HEK293 (cell line): ENCODE measurements around the gene VANGL2.

ENCODE experiments used
- CTCF ChIA-PET: fragments of 350-600 bp; formaldehyde crosslinking; extraction: SDS; loops from one replicate; lab custom pipeline; 2021; ENCODE audit warnings: antibody characterized with exemption; lab: Yijun Ruan, JAX
- POLR2A ChIA-PET: fragments of 300-600 bp; formaldehyde crosslinking; extraction: SDS; loops from one replicate; lab custom pipeline; 2020; ENCODE audit warnings: antibody characterized with exemption, inconsistent platforms; lab: Yijun Ruan, JAX
- H3K27ac ChIP-seq: fragments of 200-500 bp; sonication (Bioruptor generic); 2 replicates; pipeline ENCODE4 v1.5.1; 2014; ENCODE audit warnings: low read depth, low read length, control low read depth, inconsistent platforms; ENCODE audit errors: extremely low read depth
- H3K36me3 ChIP-seq, 2 experiments: fragments of 200-500 bp in 1 of 2; sonication (Bioruptor generic) in 1 of 2; 1 replicate in 1 of 2; 2 replicates in 1 of 2; pipeline ENCODE4 v1.5.1; 2014 to 2017; ENCODE audit warnings: inconsistent platforms in 2 of 2, low read length in 2 of 2; ENCODE audit not compliant: control insufficient read depth in 2 of 2, insufficient read depth in 1 of 2
- H3K4me1 ChIP-seq: fragments of 200-500 bp; sonication (Bioruptor generic); 2 replicates; pipeline ENCODE4 v1.5.1; 2014; ENCODE audit warnings: mild to moderate bottlenecking, low read length, inconsistent platforms; ENCODE audit not compliant: control insufficient read depth, insufficient read depth
- H3K4me3 ChIP-seq: 2 replicates; pipeline ENCODE4 v1.5.1; 2011; ENCODE audit warnings: low read depth, mild to moderate bottlenecking, control low read depth, low read length, moderate library complexity
- H3K9me3 ChIP-seq: fragments of 200-500 bp; sonication (Bioruptor generic); 2 replicates; pipeline ENCODE4 v1.5.1; 2014; ENCODE audit warnings: low read depth, low read length, inconsistent platforms; ENCODE audit not compliant: control insufficient read depth, insufficient read depth
- CTCF ChIP-seq: fragments of 450-650 bp; formaldehyde crosslinking; IDR thresholded peaks from 2 replicates; pipeline ENCODE4 v1.5.1; 2016; ENCODE audit warnings: missing biosample characterization, missing genetic modification characterization
- GLI2 ChIP-seq: fragments of 450-650 bp; formaldehyde crosslinking; IDR thresholded peaks from 2 replicates; pipeline ENCODE4; 2017; ENCODE audit warnings: missing biosample characterization, missing genetic modification characterization, low read depth, borderline replicate concordance
- MYNN ChIP-seq: fragments of 450-650 bp; formaldehyde crosslinking; IDR thresholded peaks from 2 replicates; pipeline ENCODE4 v1.5.1; 2016; ENCODE audit warnings: missing biosample characterization, missing genetic modification characterization, borderline replicate concordance
- RBAK ChIP-seq: fragments of 450-650 bp; formaldehyde crosslinking; IDR thresholded peaks from 2 replicates; pipeline ENCODE4 v1.5.1; 2016; ENCODE audit warnings: missing biosample characterization, missing genetic modification characterization
- ZBTB17 ChIP-seq: fragments of 450-650 bp; formaldehyde crosslinking; IDR thresholded peaks from 2 replicates; pipeline ENCODE4 v1.5.1; 2016; ENCODE audit warnings: missing biosample characterization, missing genetic modification characterization
- ZBTB6 ChIP-seq: fragments of 450-650 bp; formaldehyde crosslinking; IDR thresholded peaks from 2 replicates; pipeline ENCODE4 v1.5.1; 2017; ENCODE audit warnings: missing biosample characterization, missing genetic modification characterization
- ZBTB7A ChIP-seq: fragments of 450-650 bp; formaldehyde crosslinking; IDR thresholded peaks from 2 replicates; pipeline ENCODE4 v1.5.1; 2016; ENCODE audit warnings: low read depth, missing biosample characterization, missing genetic modification characterization
- ZNF132 ChIP-seq: fragments of 450-650 bp; formaldehyde crosslinking; IDR thresholded peaks from 2 replicates; pipeline ENCODE4 v1.5.1; 2017; ENCODE audit warnings: missing biosample characterization, missing genetic modification characterization, borderline replicate concordance
- ZNF211 ChIP-seq: fragments of 450-650 bp; formaldehyde crosslinking; IDR thresholded peaks from 2 replicates; pipeline ENCODE4 v1.5.1; 2016; ENCODE audit warnings: low read depth, missing biosample characterization, missing genetic modification characterization
- ZNF335 ChIP-seq: fragments of 450-650 bp; formaldehyde crosslinking; conservative IDR thresholded peaks from 2 replicates; pipeline ENCODE4 v1.5.1; 2016; ENCODE audit warnings: missing biosample characterization, missing genetic modification characterization
- ZNF416 ChIP-seq: fragments of 450-650 bp; formaldehyde crosslinking; IDR thresholded peaks from 2 replicates; pipeline ENCODE4 v1.5.1; 2016; ENCODE audit warnings: missing biosample characterization, missing genetic modification characterization
- ZNF423 ChIP-seq: fragments of 450-650 bp; formaldehyde crosslinking; IDR thresholded peaks from 2 replicates; pipeline ENCODE4 v1.5.1; 2016; ENCODE audit warnings: missing biosample characterization, missing genetic modification characterization
- ZNF529 ChIP-seq: fragments of 450-650 bp; formaldehyde crosslinking; IDR thresholded peaks from 2 replicates; pipeline ENCODE4 v1.5.1; 2017; ENCODE audit warnings: missing genetic modification characterization, missing biosample characterization; ENCODE audit not compliant: insufficient replicate concordance
- ZNF560 ChIP-seq: fragments of 450-650 bp; formaldehyde crosslinking; IDR thresholded peaks from 2 replicates; pipeline ENCODE4 v1.5.1; 2017; ENCODE audit warnings: missing biosample characterization, missing genetic modification characterization, borderline replicate concordance
- ZNF660 ChIP-seq: fragments of 450-650 bp; IDR thresholded peaks from 2 replicates; pipeline ENCODE4 v1.5.1; 2018; ENCODE audit warnings: missing biosample characterization, mild to moderate bottlenecking, missing genetic modification characterization
- ZNF768 ChIP-seq: fragments of 450-650 bp; formaldehyde crosslinking; IDR thresholded peaks from 2 replicates; pipeline ENCODE4 v1.5.1; 2018; ENCODE audit warnings: missing biosample characterization, mild to moderate bottlenecking, missing genetic modification characterization
- ZNF776 ChIP-seq: fragments of 450-650 bp; formaldehyde crosslinking; IDR thresholded peaks from 2 replicates; pipeline ENCODE4 v1.5.0; 2017; ENCODE audit warnings: missing biosample characterization, missing genetic modification characterization, borderline replicate concordance
- ZNF785 ChIP-seq: fragments of 450-650 bp; formaldehyde crosslinking; IDR thresholded peaks from 2 replicates; pipeline ENCODE4 v1.5.1; 2016; ENCODE audit warnings: missing biosample characterization, missing genetic modification characterization
- ZNF837 ChIP-seq: fragments of 450-650 bp; formaldehyde crosslinking; IDR thresholded peaks from 2 replicates; pipeline ENCODE4 v1.5.1; 2016; ENCODE audit warnings: missing biosample characterization, missing genetic modification characterization
- TF ChIP-seq, protein P1 (sequence below): fragments of 450-650 bp; IDR thresholded peaks from 2 replicates; pipeline ENCODE4 v1.5.1; 2018; ENCODE audit warnings: missing biosample characterization, missing genetic modification characterization
- TF ChIP-seq, protein P2 (sequence below): fragments of 450-650 bp; formaldehyde crosslinking; IDR thresholded peaks from 2 replicates; pipeline ENCODE4 v1.5.1; 2016; ENCODE audit warnings: missing biosample characterization, missing genetic modification characterization
- TF ChIP-seq, protein P3 (sequence below): fragments of 450-650 bp; formaldehyde crosslinking; IDR thresholded peaks from 2 replicates; pipeline ENCODE4 v1.5.1; 2017; ENCODE audit warnings: missing biosample characterization, missing genetic modification characterization

VANGL2 gene

GRCh38 chr1:160408864-160409263 lies 8.5 kb downstream of the VANGL2 start:
- Histone ChIP-seq H3K4me3 (no peak overlapping the region), H3K36me3 (no peaks in the 10 kb centered on the region), H3K27ac (no peak overlapping the region), H3K9me3 (no peaks in the 10 kb centered on the region), H3K4me1 (no peaks in the 10 kb centered on the region)
- ChIA-PET CTCF (interaction anchor here (0.8 to 2.1 kb wide), 6 partner anchors 8 to 198 kb away, joined by 4 to 8 read pairs (median 4); no protein-coding TSS in a partner anchor), POLR2A (interaction anchor here (0.8 to 1.4 kb wide), 6 partner anchors 9 to 148 kb away, joined by 3 to 5 read pairs (median 4); partner anchors contain the start of genes PEX19 and VANGL2)
- TF ChIP-seq ZNF335 (tag by site-specific recombination) (peak; percentile 42; the same call in 1 of the 2 replicates), ZNF560 (tag by site-specific recombination) (no peak)

DNA sequence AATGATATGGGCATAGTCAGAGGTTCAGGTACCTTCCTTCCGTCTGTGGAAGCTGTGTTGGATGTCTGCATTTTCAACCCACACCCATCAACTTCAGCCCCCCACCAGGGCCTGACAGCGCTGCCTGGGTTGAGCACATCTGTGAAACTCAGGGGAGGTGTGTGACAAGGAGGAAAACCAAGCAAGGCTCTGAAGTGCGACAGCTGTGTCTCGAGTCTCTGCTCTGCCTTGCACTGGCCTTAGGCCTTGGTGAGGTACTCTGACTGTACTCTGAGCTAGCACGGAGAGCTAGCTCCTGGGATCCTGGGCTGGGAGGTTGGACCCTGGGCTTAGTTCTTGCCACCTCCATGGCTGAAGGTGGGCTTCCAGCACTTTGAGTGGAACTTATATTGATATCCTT lies 9.1 kb downstream of the VANGL2 start:
- TF ChIP-seq ZNF529 (no peak), ZBTB7A (no peak), ZNF776 (tag by site-specific recombination) (no peak), ZNF768 (tag by site-specific recombination) (no peak), RBAK (tag by site-specific recombination) (no peak), ZNF660 (tag by site-specific recombination) (no peak), ZNF132 (tag by site-specific recombination) (no peak), ZBTB6 (tag by site-specific recombination) (no peak), ZNF423 (tag by site-specific recombination) (no peak), GLI2 (tag by site-specific recombination) (no peak), CTCF (tag by site-specific recombination) (no peak), ZNF211 (tag by site-specific recombination) (no peak), ZNF416 (tag by site-specific recombination) (no peak), ZNF837 (tag by site-specific recombination) (no peak), ZNF785 (no peak), ZBTB17 (no peak), MYNN (tag by site-specific recombination) (no peak)
- TF ChIP-seq, protein P1, sequence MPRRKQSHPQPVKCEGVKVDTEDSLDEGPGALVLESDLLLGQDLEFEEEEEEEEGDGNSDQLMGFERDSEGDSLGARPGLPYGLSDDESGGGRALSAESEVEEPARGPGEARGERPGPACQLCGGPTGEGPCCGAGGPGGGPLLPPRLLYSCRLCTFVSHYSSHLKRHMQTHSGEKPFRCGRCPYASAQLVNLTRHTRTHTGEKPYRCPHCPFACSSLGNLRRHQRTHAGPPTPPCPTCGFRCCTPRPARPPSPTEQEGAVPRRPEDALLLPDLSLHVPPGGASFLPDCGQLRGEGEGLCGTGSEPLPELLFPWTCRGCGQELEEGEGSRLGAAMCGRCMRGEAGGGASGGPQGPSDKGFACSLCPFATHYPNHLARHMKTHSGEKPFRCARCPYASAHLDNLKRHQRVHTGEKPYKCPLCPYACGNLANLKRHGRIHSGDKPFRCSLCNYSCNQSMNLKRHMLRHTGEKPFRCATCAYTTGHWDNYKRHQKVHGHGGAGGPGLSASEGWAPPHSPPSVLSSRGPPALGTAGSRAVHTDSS (tag by site-specific recombination): no peak
- TF ChIP-seq, protein P2, sequence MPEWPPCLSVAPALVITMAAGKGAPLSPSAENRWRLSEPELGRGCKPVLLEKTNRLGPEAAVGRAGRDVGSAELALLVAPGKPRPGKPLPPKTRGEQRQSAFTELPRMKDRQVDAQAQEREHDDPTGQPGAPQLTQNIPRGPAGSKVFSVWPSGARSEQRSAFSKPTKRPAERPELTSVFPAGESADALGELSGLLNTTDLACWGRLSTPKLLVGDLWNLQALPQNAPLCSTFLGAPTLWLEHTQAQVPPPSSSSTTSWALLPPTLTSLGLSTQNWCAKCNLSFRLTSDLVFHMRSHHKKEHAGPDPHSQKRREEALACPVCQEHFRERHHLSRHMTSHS: no peak
- TF ChIP-seq, protein P3, sequence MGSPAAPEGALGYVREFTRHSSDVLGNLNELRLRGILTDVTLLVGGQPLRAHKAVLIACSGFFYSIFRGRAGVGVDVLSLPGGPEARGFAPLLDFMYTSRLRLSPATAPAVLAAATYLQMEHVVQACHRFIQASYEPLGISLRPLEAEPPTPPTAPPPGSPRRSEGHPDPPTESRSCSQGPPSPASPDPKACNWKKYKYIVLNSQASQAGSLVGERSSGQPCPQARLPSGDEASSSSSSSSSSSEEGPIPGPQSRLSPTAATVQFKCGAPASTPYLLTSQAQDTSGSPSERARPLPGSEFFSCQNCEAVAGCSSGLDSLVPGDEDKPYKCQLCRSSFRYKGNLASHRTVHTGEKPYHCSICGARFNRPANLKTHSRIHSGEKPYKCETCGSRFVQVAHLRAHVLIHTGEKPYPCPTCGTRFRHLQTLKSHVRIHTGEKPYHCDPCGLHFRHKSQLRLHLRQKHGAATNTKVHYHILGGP (tag by site-specific recombination): no peak
- Histone ChIP-seq H3K36me3 (no peaks in the 10 kb centered on the region), H3K27ac (no peak overlapping the region), H3K4me3 (no peak overlapping the region), H3K9me3 (no peaks in the 10 kb centered on the region), H3K4me1 (no peaks in the 10 kb centered on the region)
- POLR2A ChIA-PET: interaction anchor here (1.0 to 1.4 kb wide), 2 partner anchors 9 kb away, joined by 4 to 5 read pairs; partner anchors contain the start of gene VANGL2
- CTCF ChIA-PET: interaction anchor here (1.2 to 1.7 kb wide), 2 partner anchors 54 to 198 kb away, joined by 4 read pairs; no protein-coding TSS in a partner anchor
